HG02759 (cell line): ENCODE data around the gene TYSND1.
"Not testable (repeated sequence)": the region's sequence is repeated elsewhere in the genome, so short reads cannot be mapped to it uniquely, and the experiment has no call there.

Experiments used
- ATAC-seq: cut with Tn5 transposase; IDR thresholded peaks from one replicate; pipeline ENCODE4 v1.9.1; 2021; ENCODE audit warnings: mild to moderate bottlenecking, moderate library complexity; ENCODE audit not compliant: unreplicated experiment

The TYSND1 gene

DNA sequence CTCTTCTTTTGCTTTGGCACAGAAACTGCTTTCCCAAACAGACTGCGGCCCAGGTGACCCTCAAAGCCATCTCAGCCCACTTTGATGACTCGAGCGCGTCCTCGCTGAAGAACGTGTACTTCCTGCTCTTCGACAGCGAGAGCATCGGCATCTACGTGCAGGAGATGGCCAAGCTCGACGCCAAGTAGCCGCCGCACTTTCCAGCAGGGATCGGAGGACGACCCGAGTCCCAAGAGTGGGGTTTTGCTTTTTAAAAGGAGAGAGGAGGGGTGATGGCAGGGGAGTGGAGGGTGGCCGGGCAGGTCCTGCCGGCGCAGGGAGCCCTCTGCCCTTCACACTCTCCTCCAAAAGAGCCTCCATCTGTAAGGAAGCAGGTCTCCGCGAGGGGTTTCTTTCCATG is 35.0 kb downstream of the TYSND1 start:
- no peak for ATAC-seq

DNA sequence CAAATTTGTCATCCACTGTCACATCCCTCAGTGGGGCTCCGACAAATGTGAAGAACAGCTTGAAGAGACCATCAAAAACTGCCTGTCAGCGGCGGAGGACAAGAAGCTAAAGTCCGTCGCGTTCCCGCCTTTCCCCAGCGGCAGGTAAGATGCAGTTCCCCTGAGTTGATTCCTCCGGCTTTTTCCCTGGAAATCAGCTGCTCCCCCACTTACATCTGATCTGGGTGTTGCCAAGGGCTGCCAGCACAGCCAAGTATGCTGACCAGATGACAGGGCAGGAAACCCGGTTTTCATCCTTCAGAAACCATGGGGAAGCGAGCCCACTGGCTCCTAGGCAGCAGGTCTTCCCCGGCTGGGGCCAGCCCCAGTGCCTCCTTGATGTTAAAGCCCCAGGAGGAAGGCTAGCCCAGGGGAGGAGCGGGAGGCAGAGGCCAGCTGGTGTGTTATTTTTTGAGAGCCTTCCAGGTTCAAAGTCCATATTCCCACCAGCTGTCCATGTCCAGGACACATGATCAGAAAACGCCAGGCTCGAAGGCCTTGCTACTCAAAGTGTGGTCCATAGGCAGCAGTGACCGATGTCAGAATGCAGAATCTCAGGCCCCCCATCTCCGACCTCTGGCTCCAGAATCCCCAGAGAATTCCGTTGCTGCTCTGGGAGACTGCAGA is 37.3 kb downstream of the TYSND1 start:
- ATAC-seq = no peak

DNA sequence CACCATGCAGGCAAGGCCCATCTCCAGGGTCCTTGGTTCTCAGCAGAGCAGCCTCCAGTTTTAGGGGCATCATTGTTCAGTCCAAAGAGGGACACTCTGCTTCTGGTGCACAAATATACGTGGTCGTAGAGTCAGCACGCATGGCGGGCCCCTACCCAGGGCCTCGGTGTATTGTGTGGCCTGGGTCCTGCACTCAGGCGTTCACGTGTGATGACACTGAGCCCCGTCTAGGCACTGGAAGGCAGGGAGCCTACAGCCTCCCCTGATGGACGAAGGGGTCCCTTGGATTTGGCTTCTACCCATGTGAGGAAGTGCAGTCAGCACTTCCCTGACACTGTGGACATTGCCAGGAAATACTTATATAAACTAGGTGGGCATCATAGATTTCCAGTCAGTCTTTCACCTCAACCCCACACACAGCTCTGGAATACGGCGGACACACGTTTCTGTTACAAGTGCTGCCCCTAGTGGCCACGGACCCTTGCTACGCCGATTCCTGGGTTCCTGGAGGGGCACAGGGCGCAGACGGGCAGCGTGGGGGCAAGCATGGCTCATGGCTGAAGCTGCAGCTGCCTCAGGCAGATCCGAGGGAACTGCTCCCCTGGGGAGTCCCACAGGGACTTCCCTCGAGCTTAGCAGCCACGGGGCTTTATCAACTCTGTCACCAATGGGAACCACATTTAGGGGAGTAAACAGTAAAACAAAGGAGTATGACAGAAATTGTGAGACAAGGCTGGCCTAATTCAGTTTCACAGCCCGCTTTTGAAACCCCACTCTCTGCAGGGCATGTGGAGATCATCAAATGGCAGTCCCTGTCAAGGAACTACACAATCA is 39.3 kb downstream of the TYSND1 start:
- ATAC-seq = peak; percentile 75

DNA sequence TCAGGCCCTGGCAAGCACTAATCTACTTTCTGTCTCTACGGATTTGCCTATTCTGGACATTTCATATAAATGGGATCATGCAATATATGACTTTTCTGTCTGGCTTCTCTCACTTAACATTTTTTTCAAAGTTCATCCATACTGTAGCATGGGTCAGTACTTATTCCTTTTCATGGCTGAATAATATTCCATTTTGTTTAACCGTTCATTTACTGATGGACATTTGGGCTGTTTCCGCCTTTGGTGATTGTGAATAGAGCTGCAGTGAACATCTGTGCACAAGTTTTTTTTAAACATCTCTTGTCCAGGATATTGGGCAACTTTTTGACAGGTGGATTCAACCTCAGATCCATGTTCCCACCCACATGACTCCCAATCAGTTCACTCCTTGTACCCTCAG is 44.8 kb downstream of the TYSND1 start:
- no peak for ATAC-seq

DNA sequence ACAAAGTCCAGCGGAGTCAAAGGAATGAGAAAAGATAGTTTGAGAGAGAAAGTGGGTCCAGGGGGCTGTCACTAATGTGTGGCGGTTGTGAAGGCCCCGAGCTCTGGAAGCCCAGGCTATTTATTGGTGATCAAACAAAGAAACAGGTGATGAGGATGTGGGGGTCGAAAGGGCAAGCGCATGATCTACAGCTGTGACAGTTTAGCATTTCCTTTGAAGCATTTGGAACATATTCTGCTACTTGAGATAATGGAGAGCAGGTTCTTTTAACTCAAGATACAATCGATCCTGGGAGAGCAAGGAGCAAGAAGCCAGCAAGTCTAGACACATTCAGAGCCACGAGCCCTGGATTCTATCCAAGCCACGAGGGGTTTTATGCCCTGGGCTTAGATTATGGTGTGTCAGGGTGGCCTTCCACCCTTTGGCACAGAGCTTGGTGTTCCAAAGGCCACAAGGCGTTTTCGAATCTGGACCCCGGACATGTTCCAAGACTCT is 45.4 kb downstream of the TYSND1 start:
- not testable (repeated sequence) for ATAC-seq

DNA sequence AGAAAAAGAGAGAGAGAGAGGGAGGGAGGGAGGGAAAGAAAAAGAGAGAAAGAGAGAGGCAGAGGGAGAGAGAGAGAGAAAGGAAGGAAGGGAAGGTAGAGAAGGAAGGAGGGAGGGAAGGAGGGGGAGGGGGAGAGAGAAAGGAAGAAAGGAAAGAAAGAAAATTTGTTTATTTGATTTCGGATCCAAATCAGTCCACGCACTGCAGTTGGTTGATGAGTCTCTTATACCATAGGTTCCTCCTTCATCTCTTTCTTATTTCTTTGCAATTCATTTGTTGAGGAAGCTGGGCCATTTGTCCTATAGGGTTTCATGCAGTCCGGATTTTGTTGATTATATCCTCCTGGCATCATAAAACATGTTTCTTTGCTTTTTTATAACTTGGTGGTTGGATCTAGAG is 48.2 kb downstream of the TYSND1 start:
- no peak for ATAC-seq

DNA sequence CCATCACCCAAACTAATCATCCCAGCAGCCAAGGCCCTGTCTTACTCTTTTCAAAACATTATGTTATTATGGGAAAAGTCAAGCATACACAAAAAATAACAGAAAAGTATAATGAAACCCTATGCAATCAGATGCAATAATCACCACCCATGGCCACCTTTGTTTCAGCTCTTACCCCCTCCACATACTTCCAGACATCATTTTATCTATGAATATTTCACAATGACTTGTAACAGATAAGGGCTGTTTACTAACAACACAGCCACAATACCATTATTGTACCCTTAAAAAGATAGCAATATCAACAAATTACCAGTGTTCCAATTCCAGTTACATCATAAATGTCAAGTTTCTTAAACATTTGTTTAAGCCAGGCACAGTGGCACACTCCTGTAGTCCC is 49.0 kb downstream of the TYSND1 start:
- ATAC-seq = no peak

DNA sequence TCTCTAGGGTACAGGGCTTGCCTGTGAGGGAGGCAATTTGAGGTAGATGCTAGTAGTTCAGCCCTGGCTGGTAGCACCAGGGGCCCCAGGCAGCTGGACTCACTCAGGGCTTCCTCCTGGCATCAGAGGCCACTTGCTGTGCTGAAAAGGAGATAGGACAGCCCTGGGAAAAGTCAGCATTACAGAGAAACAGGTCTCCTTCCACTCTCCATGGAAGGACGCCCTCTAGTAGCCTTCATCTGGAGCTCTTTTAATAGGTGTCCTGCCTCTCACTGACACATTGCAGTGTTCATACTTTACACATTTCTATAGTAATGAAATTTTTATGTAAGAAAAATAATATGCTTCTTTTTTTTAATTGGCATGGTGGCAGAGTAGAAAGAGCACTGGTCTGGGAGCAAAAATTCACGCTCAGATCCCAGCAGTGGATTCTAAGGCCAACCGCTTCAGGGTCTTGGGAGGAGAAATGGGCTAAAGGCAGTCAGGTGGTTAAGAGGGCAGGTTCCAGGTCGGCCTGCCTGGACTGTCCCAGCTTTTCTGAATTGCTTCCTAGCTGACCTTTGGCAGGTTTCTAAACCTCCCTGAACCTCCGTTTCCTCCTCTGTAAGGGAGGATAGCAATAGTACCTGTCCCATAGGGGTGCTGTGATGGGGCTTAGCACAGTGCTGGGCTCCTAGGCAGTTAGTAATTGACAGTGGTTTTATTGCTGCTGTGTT is 49.6 kb downstream of the TYSND1 start:
- no peak for ATAC-seq

DNA sequence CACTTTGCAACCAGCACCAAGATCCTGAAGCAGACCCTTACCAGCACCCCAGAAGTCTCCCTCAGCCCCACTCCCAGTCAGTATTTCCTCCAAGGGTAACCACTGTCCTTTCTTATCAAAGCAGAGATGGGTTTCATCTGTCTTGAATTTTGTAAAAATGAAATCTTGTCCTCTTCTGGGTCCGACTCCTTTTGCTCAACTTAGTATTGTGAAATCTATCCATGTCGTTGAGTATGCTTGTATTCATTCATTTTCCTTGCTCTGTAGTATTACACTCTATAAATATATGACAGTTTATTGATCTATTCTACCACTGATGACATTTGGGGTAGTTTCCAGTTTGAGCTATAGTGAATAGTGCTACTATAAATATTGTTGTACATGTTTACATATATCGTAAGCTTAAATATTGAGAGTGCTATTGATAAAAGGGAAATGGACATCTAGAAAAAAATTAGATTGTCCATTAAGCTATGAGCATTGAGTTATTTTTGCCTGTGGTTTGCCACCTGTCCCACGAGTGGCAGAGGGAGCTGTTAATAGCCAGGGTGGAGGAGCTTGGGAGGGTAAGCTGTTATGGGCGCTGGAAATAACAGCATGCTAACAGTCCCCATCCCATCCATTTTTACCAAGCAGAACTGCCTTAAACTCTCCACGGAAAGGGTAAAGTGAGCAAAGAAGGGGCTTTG is 50.3 kb downstream of the TYSND1 start:
- no peak for ATAC-seq

DNA sequence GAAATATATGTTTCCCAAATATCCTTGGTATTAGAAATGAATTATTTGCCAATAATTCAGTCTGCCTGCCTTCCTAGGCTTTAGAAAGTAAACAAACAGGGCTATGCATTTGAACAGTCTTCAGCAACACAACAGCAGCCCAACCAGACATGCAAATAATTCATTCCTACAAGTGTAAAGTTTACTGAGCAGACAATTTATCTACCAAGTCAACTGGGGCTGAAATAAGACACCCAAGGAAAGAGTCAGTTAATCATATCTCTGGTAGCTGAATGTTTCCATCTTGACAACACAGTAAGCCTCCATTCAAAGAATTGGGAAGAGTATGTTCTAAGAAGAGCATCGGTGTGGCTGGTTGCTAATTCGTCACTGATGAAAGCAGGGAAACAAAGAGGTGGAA is 52.2 kb downstream of the TYSND1 start:
- ATAC-seq = no peak

DNA sequence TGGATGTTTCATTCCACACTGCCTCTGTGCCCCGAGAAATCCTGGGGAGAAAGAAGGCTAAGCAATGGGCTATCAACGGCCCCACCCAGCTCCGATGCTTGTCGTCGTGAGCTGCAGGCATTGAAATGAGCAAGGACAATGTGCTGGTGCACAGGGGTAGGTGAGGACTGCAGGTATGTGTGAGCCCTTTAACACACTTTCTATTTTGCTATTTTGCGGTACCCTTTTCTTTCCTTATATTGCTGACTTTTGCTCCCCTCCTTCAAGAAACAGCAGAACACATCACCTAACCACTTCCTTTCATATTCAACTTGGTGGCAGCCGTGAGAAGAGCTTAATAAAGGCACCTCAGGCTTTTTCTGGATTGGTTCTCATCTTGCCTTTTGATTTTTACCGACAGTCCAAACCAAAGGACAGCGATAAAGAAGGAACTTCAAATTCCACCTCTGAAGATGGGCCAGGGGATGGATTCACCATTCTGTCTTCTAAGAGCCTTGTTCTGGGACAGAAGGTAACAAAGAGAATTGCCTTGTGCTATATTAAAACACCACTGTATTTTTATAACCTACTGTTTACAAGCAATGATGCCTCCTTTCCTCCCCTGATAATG is 53.1 kb downstream of the TYSND1 start:
- ATAC-seq = no peak

DNA sequence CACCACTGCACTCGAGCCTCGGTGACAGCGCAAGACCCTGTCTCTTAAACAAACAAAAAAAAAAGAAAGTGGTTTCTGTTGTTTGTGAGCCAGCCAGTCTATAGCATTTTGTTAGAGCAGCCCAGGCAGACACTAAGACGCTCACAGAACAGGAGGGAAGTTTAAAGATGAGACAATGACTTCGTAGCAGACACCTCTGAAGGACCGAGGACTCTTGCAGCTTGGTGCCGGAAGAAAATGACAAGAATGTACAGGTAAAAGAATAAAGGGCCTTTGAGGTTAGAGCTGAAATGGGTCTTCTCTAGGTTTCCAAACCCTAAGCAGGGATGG is 54.1 kb downstream of the TYSND1 start:
- no peak for ATAC-seq

DNA sequence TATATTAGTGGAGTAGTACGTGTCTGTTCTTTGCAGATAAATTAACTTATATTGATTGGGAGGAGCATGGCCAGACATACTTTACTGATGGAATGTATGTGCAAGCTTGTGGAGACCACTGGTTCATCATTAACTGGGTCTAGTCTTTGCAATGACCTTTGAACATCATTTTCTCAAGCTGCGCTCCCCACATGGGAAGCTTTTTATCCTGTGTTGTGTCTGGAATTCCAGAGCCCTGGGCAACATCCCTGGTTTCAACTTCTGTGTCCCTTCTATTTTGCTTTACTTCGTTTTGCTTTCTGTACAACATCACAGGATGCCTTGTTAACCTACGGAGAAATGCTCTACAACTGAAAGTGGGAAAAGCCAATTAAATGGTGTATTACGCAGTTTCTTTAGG is 55.5 kb downstream of the TYSND1 start:
- no peak for ATAC-seq

DNA sequence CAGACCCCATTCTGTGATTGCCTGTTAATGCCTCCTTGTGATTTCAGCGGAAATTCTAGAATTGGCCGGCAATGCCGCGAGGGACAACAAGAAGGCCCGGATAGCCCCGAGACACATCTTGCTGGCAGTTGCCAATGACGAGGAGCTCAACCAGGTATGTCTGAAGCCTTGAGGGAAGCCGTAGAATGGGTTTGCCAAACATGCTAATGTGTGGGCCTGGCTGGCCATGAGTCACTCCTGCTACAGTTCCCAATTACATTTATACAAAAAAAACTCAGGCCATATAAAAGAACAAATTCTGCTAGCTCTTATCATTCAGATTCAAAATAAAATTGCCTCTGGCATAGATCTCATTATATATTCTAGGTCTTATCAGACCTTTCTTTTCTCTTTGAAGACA is 56.5 kb downstream of the TYSND1 start:
- no peak for ATAC-seq

DNA sequence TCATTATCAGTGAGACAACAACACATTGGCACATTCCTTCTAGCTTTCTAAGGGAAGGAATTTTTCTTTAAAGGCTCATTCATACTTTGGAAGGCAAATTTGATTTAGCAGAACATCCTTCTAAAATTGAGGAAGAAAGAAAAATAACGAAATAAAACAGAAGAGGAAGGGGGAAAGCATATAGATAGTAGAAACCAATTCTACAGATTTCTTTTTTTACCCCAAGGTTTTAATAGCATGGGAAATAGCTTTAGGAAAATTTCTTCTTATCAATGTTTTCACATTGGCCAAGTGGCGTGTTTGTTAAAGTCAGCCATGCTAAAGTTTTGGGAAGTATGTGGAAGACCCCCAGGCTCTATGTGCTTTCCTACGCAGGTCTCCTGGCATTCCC is 58.2 kb downstream of the TYSND1 start:
- ATAC-seq = no peak
